Measurements from ENCODE around the gene CHRNB1. TPM values are rescaled to one million over a fixed set of nuclear protein-coding genes. Genes with fewer than 3 reads are reported as not detected.

Gene CHRNB1
- total RNA-seq, 1 experiment from 2014 or later = 12.7 TPM

GRCh38 chr17:7441266-7441665, 3.6 kb upstream of the CHRNB1 start:
- WGBS (ENCODE audit: extremely low coverage, insufficient read length, low lambda C conversion rate) = no CpG with 5 or more reads among the region's 7 CpGs
- H3K4me3 Mint-ChIP-seq = peak overlapping the region; percentile 93 to 98
- Histone ChIP-seq H2AK5ac (ENCODE audit: insufficient read length, low read length) (no peak overlapping the region), H3K4ac (ENCODE audit: low read depth, low read length) (no peak overlapping the region), H3K9ac (ENCODE audit: extremely low read depth, insufficient read length, low read length) (no peak overlapping the region), H4K5ac (ENCODE audit: insufficient read length, low read depth, low read length) (no peak overlapping the region), H2BK12ac (ENCODE audit: insufficient read length, low read depth, low read length) (no peak overlapping the region), H4K8ac (replicated peaks; ENCODE audit: insufficient read length, low read depth, low read length) (no peak overlapping the region), H3K9me3 (ENCODE audit: control insufficient read depth, low read depth, low read length) (no peaks in the 10 kb centered on the region), H3K79me1 (ENCODE audit: insufficient read depth, low read depth, low read length, poor library complexity, severe bottlenecking) (no peaks in the 10 kb centered on the region), H3K18ac (ENCODE audit: insufficient read length, low read depth, low read length) (no peak overlapping the region), H4K20me1 (ENCODE audit: control insufficient read depth, insufficient read depth, insufficient read length) (no peaks in the 10 kb centered on the region), H2BK5ac (ENCODE audit: insufficient read length, low read length) (no peak overlapping the region), H2BK120ac (ENCODE audit: low read depth, low read length, poor library complexity, severe bottlenecking) (no peak overlapping the region), H4K91ac (ENCODE audit: insufficient read length, low read depth, low read length) (no peak overlapping the region), H3K14ac (ENCODE audit: insufficient read depth, low read length) (no peak overlapping the region), H3K27ac (ENCODE audit: insufficient read length, low read depth, low read length) (no peak overlapping the region), H3K23ac (ENCODE audit: insufficient read length, low read depth, low read length) (no peak overlapping the region), H2BK20ac (ENCODE audit: low read depth, low read length, poor library complexity, severe bottlenecking) (no peak overlapping the region), H3K79me2 (ENCODE audit: insufficient read depth, low read length) (no peaks in the 10 kb centered on the region), H3K27me3 (ENCODE audit: insufficient read depth, low read length) (peaks cover 7% of the 10 kb centered on the region), H3K56ac (ENCODE audit: insufficient read length, low read depth, low read length) (no peak overlapping the region), H2AFZ (ENCODE audit: low read length) (no peak overlapping the region), H3K4me1 (ENCODE audit: insufficient read depth, low read length) (no peaks in the 10 kb centered on the region; the same call in 1 of the 2 replicates), H2BK15ac (ENCODE audit: low read depth, low read length) (no peak overlapping the region), H3T11ph (ENCODE audit: low read length) (no peak overlapping the region), H3K23me2 (ENCODE audit: insufficient read length, low read depth, low read length, poor library complexity, severe bottlenecking) (peaks cover 34% of the 10 kb centered on the region), H3K4me2 (ENCODE audit: insufficient read depth, insufficient read length, low read length) (peak overlapping the region; percentile 60)
- peaks cover 0 to 13% (median 2%) of the 10 kb centered on the region in 3 experiments; a peak in 3 of 7 replicates for H3K36me3 Mint-ChIP-seq (ENCODE audit: insufficient read depth in 1 of 3, low read depth in 3 of 3)
- H3K4me1 Mint-ChIP-seq = peaks cover 41 to 51% of the 10 kb centered on the region in 2 experiments
- no peaks in the 10 kb centered on the region; a peak in 1 of 5 replicates for H3K9me3 Mint-ChIP-seq
- TF ChIP-seq CTCF (conservative IDR thresholded peaks at IDR 0.05) = no peak
- DNase-seq = no peak
- H3K27me3 Mint-ChIP-seq (ENCODE audit: low read depth) = peaks cover 32% of the 10 kb centered on the region
- peak overlapping the region in 1 of 3 experiments; percentile 67; a peak in 2 of 7 replicates for H3K27ac Mint-ChIP-seq
